Tibial nerve (tissue), 3 donors: ENCODE data around the gene NAPG.

Source experiments
- POLR2A ChIP-seq, 2 donors: fragments of 450-650 bp; IDR thresholded peaks; one replicate each; pipeline ENCODE4 v1.6.1; 2017; ENCODE audit warnings: antibody characterized with exemption in 2 of 2, mild to moderate bottlenecking in 2 of 2, moderate library complexity in 2 of 2
- TF ChIP-seq, protein P1 (sequence below), 5 experiments: fragments of 200-600 bp in 3 of 5; fragments of 450-650 bp in 2 of 5; sonication (generic) in 3 of 5; IDR thresholded peaks; one replicate each; pipeline ENCODE4 v1.5.1; 2016 to 2019; ENCODE audit warnings: antibody characterized with exemption in 5 of 5, mild to moderate bottlenecking in 3 of 5, moderate library complexity in 2 of 5

DNA sequence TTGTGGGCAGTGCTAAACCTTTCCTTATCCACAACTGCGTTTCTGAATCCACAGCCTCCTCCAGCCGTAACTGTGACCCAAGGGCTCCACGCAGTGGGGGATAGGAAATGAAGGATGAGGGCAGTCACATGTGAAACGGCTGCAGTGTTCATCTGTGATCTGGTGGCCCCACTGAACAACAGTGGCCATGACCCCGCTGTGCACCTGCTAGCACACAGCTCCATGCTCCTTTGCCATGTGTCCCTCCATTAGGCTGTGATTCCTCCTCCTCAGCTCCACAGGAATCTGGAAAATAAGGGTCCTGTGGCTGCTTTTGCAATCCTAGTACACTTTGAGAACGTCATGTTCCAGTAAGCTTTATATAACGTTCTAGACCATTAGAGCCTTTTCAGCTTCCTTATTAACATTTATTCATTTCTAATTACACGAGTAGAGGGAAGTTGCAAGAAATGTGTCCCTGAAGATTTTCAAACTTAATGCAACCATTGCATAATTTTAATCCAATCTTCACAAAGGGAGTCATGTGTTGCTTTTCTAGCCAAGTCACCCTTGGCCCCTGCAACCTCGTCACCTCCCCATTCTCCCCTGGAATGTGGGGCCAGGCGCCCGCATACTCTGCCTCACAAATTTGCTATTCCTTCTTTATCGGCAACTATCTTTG, 7.1 kb upstream of the NAPG start:
- peak in 1 of 2 donors; percentile 31 for TF ChIP-seq POLR2A (IDR thresholded peaks at IDR 0.05)
- TF ChIP-seq, protein P1, sequence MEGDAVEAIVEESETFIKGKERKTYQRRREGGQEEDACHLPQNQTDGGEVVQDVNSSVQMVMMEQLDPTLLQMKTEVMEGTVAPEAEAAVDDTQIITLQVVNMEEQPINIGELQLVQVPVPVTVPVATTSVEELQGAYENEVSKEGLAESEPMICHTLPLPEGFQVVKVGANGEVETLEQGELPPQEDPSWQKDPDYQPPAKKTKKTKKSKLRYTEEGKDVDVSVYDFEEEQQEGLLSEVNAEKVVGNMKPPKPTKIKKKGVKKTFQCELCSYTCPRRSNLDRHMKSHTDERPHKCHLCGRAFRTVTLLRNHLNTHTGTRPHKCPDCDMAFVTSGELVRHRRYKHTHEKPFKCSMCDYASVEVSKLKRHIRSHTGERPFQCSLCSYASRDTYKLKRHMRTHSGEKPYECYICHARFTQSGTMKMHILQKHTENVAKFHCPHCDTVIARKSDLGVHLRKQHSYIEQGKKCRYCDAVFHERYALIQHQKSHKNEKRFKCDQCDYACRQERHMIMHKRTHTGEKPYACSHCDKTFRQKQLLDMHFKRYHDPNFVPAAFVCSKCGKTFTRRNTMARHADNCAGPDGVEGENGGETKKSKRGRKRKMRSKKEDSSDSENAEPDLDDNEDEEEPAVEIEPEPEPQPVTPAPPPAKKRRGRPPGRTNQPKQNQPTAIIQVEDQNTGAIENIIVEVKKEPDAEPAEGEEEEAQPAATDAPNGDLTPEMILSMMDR (IDR thresholded peaks at IDR 0.05) = peak; percentile 19 to 72 (median 43)
